PC-3 (cell line): ENCODE measurements around the gene CLNK. TPM values are rescaled to one million over a fixed set of nuclear protein-coding genes. Genes with fewer than 3 reads are reported as not detected.

Source experiments
- ATAC-seq: fragments of 200-7000 bp; cut with Tn5 transposase; 2 replicates; pipeline ENCODE4 v1.9.1; 2020; ENCODE audit warnings: mild to moderate bottlenecking, moderate library complexity
- BruUV-seq: library from RNA; stranded (reverse); fragments of 400-500 nt; replicated peaks from 2 replicates; lab custom pipeline; 2021; lab: Mats Ljungman, UMichigan
- CTCF ChIA-PET: fragments of 300-600 bp; sonication (Branson Sonifier 250); formaldehyde crosslinking; loops from one replicate; lab custom pipeline; 2022; ENCODE audit warnings: antibody characterized with exemption; lab: Charles Lee
- POLR2A ChIA-PET: fragments of 300-600 bp; sonication (Branson Sonifier 250); formaldehyde crosslinking; loops from one replicate; lab custom pipeline; 2022; ENCODE audit warnings: antibody characterized with exemption; ENCODE audit not compliant: unreplicated experiment; lab: Charles Lee
- DNase-seq: peaks from one replicate; pipeline ENCODE4 v3.0.0-alpha.2; 2015
- H2AFZ ChIP-seq: fragments of 300-600 bp; sonication (generic); 2 replicates; pipeline ENCODE4 v1.6.0; 2016; ENCODE audit warnings: antibody characterized with exemption, low read length
- H3F3A ChIP-seq: fragments of 300-600 bp; sonication (generic); one replicate; pipeline ENCODE4 v1.6.0; 2017; ENCODE audit warnings: antibody characterized with exemption, low read length, control low read depth, mild to moderate bottlenecking; ENCODE audit not compliant: unreplicated experiment
- H3K27ac ChIP-seq: fragments of 300-600 bp; sonication (generic); 2 replicates; pipeline ENCODE4 v1.5.1; 2016; ENCODE audit warnings: mild to moderate bottlenecking, low read length
- H3K27me3 ChIP-seq: fragments of 300-600 bp; sonication (generic); 2 replicates; pipeline ENCODE4 v1.6.1; 2016; ENCODE audit warnings: low read length, mixed read lengths
- H3K36me3 ChIP-seq: fragments of 300-600 bp; sonication (generic); 2 replicates; pipeline ENCODE4 v1.6.1; 2016; ENCODE audit warnings: low read depth, mixed run types, low read length, mixed read lengths
- H3K4me1 ChIP-seq: fragments of 300-600 bp; sonication (generic); 2 replicates; pipeline ENCODE4 v1.5.1; 2016; ENCODE audit warnings: low read length; ENCODE audit not compliant: insufficient read depth
- H3K4me2 ChIP-seq: fragments of 300-600 bp; sonication (generic); 2 replicates; pipeline ENCODE4 v1.6.0; 2016; ENCODE audit warnings: low read length
- H3K4me3 ChIP-seq: fragments of 300-600 bp; sonication (generic); 2 replicates; pipeline ENCODE4 v1.5.1; 2016; ENCODE audit warnings: mild to moderate bottlenecking, low read length, mixed read lengths
- H3K79me2 ChIP-seq: fragments of 300-600 bp; sonication (generic); 2 replicates; pipeline ENCODE4 v1.6.1; 2017; ENCODE audit warnings: low read length, mixed read lengths
- H3K9ac ChIP-seq: fragments of 300-600 bp; sonication (generic); 2 replicates; pipeline ENCODE4 v1.6.0; 2016; ENCODE audit warnings: mild to moderate bottlenecking, low read length
- H3K9me2 ChIP-seq: fragments of 300-600 bp; sonication (generic); replicated peaks from 2 replicates; pipeline ENCODE4 v1.6.1; 2016; ENCODE audit warnings: mixed run types, low read length, mixed read lengths
- H3K9me3 ChIP-seq: fragments of 300-600 bp; sonication (generic); 2 replicates; pipeline ENCODE4 v1.6.1; 2016; ENCODE audit warnings: low read length, mixed read lengths
- H4K20me1 ChIP-seq: fragments of 300-600 bp; sonication (generic); 2 replicates; pipeline ENCODE4 v1.6.1; 2016; ENCODE audit warnings: low read length, mixed read lengths
- CTCF ChIP-seq: fragments of 300-600 bp; sonication (generic); conservative IDR thresholded peaks from 2 replicates; pipeline ENCODE4 v1.5.1; 2017; ENCODE audit warnings: antibody characterized with exemption, low read depth, mild to moderate bottlenecking, low read length
- EZH2 ChIP-seq: fragments of 300-600 bp; sonication (generic); IDR thresholded peaks from one replicate; pipeline ENCODE4 v1.6.1; 2017; ENCODE audit warnings: antibody characterized with exemption, mild to moderate bottlenecking, low read length; ENCODE audit not compliant: unreplicated experiment
- EZH2phosphoT487 ChIP-seq: fragments of 300-600 bp; sonication (generic); IDR thresholded peaks from 2 replicates; pipeline ENCODE4 v1.6.1; 2018; ENCODE audit warnings: mild to moderate bottlenecking, antibody characterized with exemption, low read length, borderline replicate concordance
- intact Hi-C: fragments of 100-400 bp; cut with micrococcal nuclease; formaldehyde crosslinking; loops from 2 replicates; pipeline ENCODE4 v1.9.0; 2023
- total RNA-seq: library from RNA; depleted of rRNA; stranded (reverse); fragments of >200 nt; gene quantifications from 2 replicates; pipeline ENCODE4 v1.2.3, GENCODE V29; 2014

CLNK gene
- total RNA-seq, 1 experiment from 2014 or later: not detected

- H3K4me2 ChIP-seq: peak overlapping the region; percentile 49
- CTCF ChIA-PET: no interaction called here
- no TSS peak for BruUV-seq
- H3K9me2 ChIP-seq: no peaks in the 10 kb centered on the region
- H3K27ac ChIP-seq: peak overlapping the region; percentile 86
- ATAC-seq (peak; percentile 54), DNase-seq (peak; percentile 51)
- peak overlapping the region; percentile 43; the same call in 1 of the 2 replicates for H3K9ac ChIP-seq
- H3K9me3 ChIP-seq: no peaks in the 10 kb centered on the region
- H3K27me3 ChIP-seq: no peaks in the 10 kb centered on the region
- no peak for TF ChIP-seq CTCF
- TF ChIP-seq EZH2phosphoT487: no peak
- H3F3A ChIP-seq: peaks cover 3% of the 10 kb centered on the region
- peaks cover 23% of the 10 kb centered on the region for H3K4me1 ChIP-seq
- H3K79me2 ChIP-seq: no peaks in the 10 kb centered on the region
- H4K20me1 ChIP-seq: no peaks in the 10 kb centered on the region
- H3K36me3 ChIP-seq: no peaks in the 10 kb centered on the region
- intact Hi-C loops: no loop called here
- POLR2A ChIA-PET: no interaction called here
- H2AFZ ChIP-seq: no peak overlapping the region
- no peak overlapping the region for H3K4me3 ChIP-seq
Observed at GRCh38 chr4:10606483-10607155, 77.9 kb downstream of the CLNK start.

- H3K4me2 ChIP-seq: peak overlapping the region; percentile 49
- H3K79me2 ChIP-seq: no peaks in the 10 kb centered on the region
- CTCF ChIA-PET: interaction anchor here (0.6 kb wide), 1 partner anchor 1026 kb away, joined by 3 read pairs; no protein-coding TSS in a partner anchor
- peaks cover 3% of the 10 kb centered on the region for H3F3A ChIP-seq
- POLR2A ChIA-PET: interaction anchor here (0.6 kb wide), 2 partner anchors 51 to 98 kb away, joined by 7 to 33 read pairs; no protein-coding TSS in a partner anchor
- H3K9me3 ChIP-seq: no peaks in the 10 kb centered on the region
- H2AFZ ChIP-seq: no peak overlapping the region
- DNase-seq: peak; percentile 78
- TF ChIP-seq EZH2 (no peak), EZH2phosphoT487 (no peak)
- H3K27ac ChIP-seq: peak overlapping the region; percentile 86
- peak; percentile 89 for ATAC-seq
- no peaks in the 10 kb centered on the region for H4K20me1 ChIP-seq
- H3K27me3 ChIP-seq: no peaks in the 10 kb centered on the region
- no TSS peak for BruUV-seq
- no peaks in the 10 kb centered on the region for H3K9me2 ChIP-seq
- intact Hi-C loops: no loop called here
- no peak overlapping the region for H3K4me3 ChIP-seq
- no peaks in the 10 kb centered on the region for H3K36me3 ChIP-seq
- peaks cover 18% of the 10 kb centered on the region for H3K4me1 ChIP-seq
- H3K9ac ChIP-seq: peak overlapping the region; percentile 43
Observed at GRCh38 chr4:10605746-10606482, 78.7 kb downstream of the CLNK start.

GRCh38 chr4:10605031-10605430 is 79.5 kb downstream of the CLNK start:
- Histone ChIP-seq H2AFZ (no peak overlapping the region), H3K9me2 (no peaks in the 10 kb centered on the region), H3K9ac (no peak overlapping the region), H3K4me1 (peaks cover 18% of the 10 kb centered on the region), H3K27ac (peak overlapping the region; percentile 16; the same call in 1 of the 2 replicates), H3K36me3 (no peaks in the 10 kb centered on the region), H3K4me2 (no peak overlapping the region), H3K27me3 (no peaks in the 10 kb centered on the region), H4K20me1 (no peaks in the 10 kb centered on the region), H3K79me2 (no peaks in the 10 kb centered on the region), H3K4me3 (no peak overlapping the region), H3K9me3 (no peaks in the 10 kb centered on the region), H3F3A (peaks cover 3% of the 10 kb centered on the region)
- no peak for DNase-seq
- ChIA-PET CTCF (no interaction called here), POLR2A (no interaction called here)
- TF ChIP-seq CTCF (no peak), EZH2phosphoT487 (no peak), EZH2 (no peak)
- intact Hi-C loops: no loop called here
- no TSS peak for BruUV-seq
- ATAC-seq: no peak
